K562 (cell line): ENCODE data around the gene MRPL42. TPM values are rescaled to one million over a fixed set of nuclear protein-coding genes. Genes with fewer than 3 reads are reported as not detected.

Experiments used
- ATAC-seq: fragments of 200-7000 bp; cut with Tn5 transposase; 3 replicates; pipeline ENCODE4 v1.9.1; 2020; ENCODE audit warnings: moderate library complexity
- BruUV-seq: library from RNA; stranded (reverse); fragments of 400-500 nt; replicated peaks from 2 replicates; lab custom pipeline; 2021; lab: Mats Ljungman, UMichigan
- CTCF ChIA-PET: fragments of 300-600 bp; formaldehyde crosslinking; extraction: SDS; loops from one replicate; lab custom pipeline; 2021; ENCODE audit warnings: low intra/inter-chr PET ratio; lab: Yijun Ruan, JAX
- POLR2A ChIA-PET: fragments of 300-600, 350-650 bp; sonication (Branson Sonifier 250); formaldehyde crosslinking; extraction: SDS; loops from one replicate; lab custom pipeline; 2021; ENCODE audit warnings: antibody characterized with exemption, inconsistent platforms; lab: Yijun Ruan, JAX
- DNase-seq, 4 experiments: peaks; one replicate each; pipeline versions ENCODE4 v3.0.0 to v3.0.0-alpha.2; 2011 to 2018; ENCODE audit warnings: low spot score in 3 of 4, mixed read lengths in 3 of 4; ENCODE audit errors: extremely low read depth in 1 of 4
- FAIRE-seq: peaks from 2 replicates; lab custom pipeline; 2011; peaks lifted over from hg19 to GRCh38; lab: Jason Lieb, UNC
- H2AFZ ChIP-seq: 2 replicates; pipeline ENCODE4 v1.6.0; 2011; ENCODE audit warnings: low read depth, low read length, control low read depth, inconsistent platforms
- H3K27ac ChIP-seq: fragments of 200-600 bp; 3 replicates; pipeline ENCODE4 v1.8.0; 2011; ENCODE audit warnings: low read depth, mild to moderate bottlenecking, control low read depth, inconsistent platforms, low read length, moderate library complexity, mixed read lengths; ENCODE audit errors: extremely low read depth
- H3K27me3 ChIP-seq, 2 experiments: fragments of 300-600 bp in 1 of 2; 2 replicates in 1 of 2; 3 replicates in 1 of 2; pipeline versions ENCODE4 v1.6.0 to v1.8.0; 2011; ENCODE audit warnings: inconsistent platforms in 2 of 2, low read length in 2 of 2, mild to moderate bottlenecking in 1 of 2, mixed read lengths in 1 of 2, moderate library complexity in 1 of 2; ENCODE audit not compliant: control insufficient read depth in 2 of 2, insufficient read depth in 2 of 2
- H3K36me3 ChIP-seq: fragments of 300-600 bp; 3 replicates; pipeline ENCODE4 v1.8.0; 2011; ENCODE audit warnings: mild to moderate bottlenecking, low read length, inconsistent platforms; ENCODE audit not compliant: control insufficient read depth, insufficient read depth
- H3K4me1 ChIP-seq, 2 experiments: fragments of 200-600 bp in 1 of 2; replicated peaks in 1 of 2; 2 replicates in 1 of 2; 3 replicates in 1 of 2; pipeline versions ENCODE4 v1.5.1 to v1.8.0; 2011; ENCODE audit warnings: inconsistent platforms in 2 of 2, low read length in 2 of 2, mild to moderate bottlenecking in 1 of 2, mixed read lengths in 1 of 2, moderate library complexity in 1 of 2; ENCODE audit not compliant: control insufficient read depth in 2 of 2, insufficient read depth in 2 of 2
- H3K4me2 ChIP-seq: 2 replicates; pipeline ENCODE4 v1.6.1; 2011; ENCODE audit warnings: low read length, control low read depth, inconsistent platforms, mixed read lengths; ENCODE audit not compliant: insufficient read depth
- H3K4me3 ChIP-seq: fragments of 200-600 bp; sonication (generic), shearing (Covaris generic); 2 replicates; pipeline ENCODE4 v1.5.1; 2016; ENCODE audit warnings: control low read depth, inconsistent platforms
- H3K79me2 ChIP-seq: fragments of 200-600 bp; 3 replicates; pipeline ENCODE4 v1.8.0; 2011; ENCODE audit warnings: low read length, inconsistent platforms; ENCODE audit not compliant: control insufficient read depth, insufficient read depth
- H3K9ac ChIP-seq, 2 experiments: 2 replicates each; pipeline versions ENCODE4 v1.6.0 to v1.6.1; 2011; ENCODE audit warnings: low read depth in 2 of 2, low read length in 2 of 2, control low read depth in 1 of 2, inconsistent platforms in 1 of 2, mild to moderate bottlenecking in 1 of 2, mixed read lengths in 1 of 2; ENCODE audit not compliant: insufficient read depth in 1 of 2
- H3K9me1 ChIP-seq: one replicate; pipeline ENCODE4 v1.6.0; 2011; ENCODE audit warnings: inconsistent platforms, mild to moderate bottlenecking, low read length, moderate library complexity; ENCODE audit not compliant: control insufficient read depth, insufficient read depth
- H3K9me3 ChIP-seq: replicated peaks from 2 replicates; pipeline ENCODE4 v1.5.1; 2011; ENCODE audit warnings: low read depth, low read length, inconsistent platforms; ENCODE audit not compliant: control insufficient read depth, insufficient read depth
- H4K20me1 ChIP-seq: replicated peaks from 2 replicates; pipeline ENCODE4 v1.6.1; 2011; ENCODE audit warnings: low read length, inconsistent platforms, mixed read lengths; ENCODE audit not compliant: control insufficient read depth, insufficient read depth
- CEBPB ChIP-seq: fragments of 450-650 bp; IDR thresholded peaks from 2 replicates; pipeline ENCODE4 v1.6.1; 2016; ENCODE audit warnings: missing genetic modification characterization, missing compliant biosample characterization
- CEBPG ChIP-seq, 3 experiments: fragments of 200-800 bp in 1 of 3; sonication (Bioruptor generic) in 1 of 3; sonication (generic) in 1 of 3; formaldehyde crosslinking in 1 of 3; IDR thresholded peaks in 2 of 3; conservative IDR thresholded peaks in 1 of 3; 2 replicates each; pipeline versions ENCODE4 v1.6.1 to v1.8.0; 2016 to 2022; ENCODE audit warnings: missing compliant biosample characterization in 2 of 3, missing genetic modification characterization in 2 of 3, mild to moderate bottlenecking in 1 of 3, missing genetic modification reagents in 1 of 3
- CREB3 ChIP-seq: fragments of 450-650 bp; conservative IDR thresholded peaks from 2 replicates; pipeline ENCODE4 v1.6.1; 2016; ENCODE audit warnings: missing genetic modification characterization, low read depth, mild to moderate bottlenecking, missing compliant biosample characterization, moderate library complexity
- KAT8 ChIP-seq: fragments of 450-650 bp; IDR thresholded peaks from 2 replicates; pipeline ENCODE4 v1.6.1; 2016; ENCODE audit warnings: low read depth, mild to moderate bottlenecking
- MNT ChIP-seq, 2 experiments: fragments of 450-650 bp; conservative IDR thresholded peaks; 2 replicates each; pipeline ENCODE4 v1.6.1; 2017; ENCODE audit warnings: mild to moderate bottlenecking in 2 of 2, moderate library complexity in 2 of 2
- RBFOX2 ChIP-seq: fragments of 200-400 bp; formaldehyde crosslinking; IDR thresholded peaks from 2 replicates; pipeline ENCODE4 v1.6.1; 2017; ENCODE audit warnings: low read depth, mild to moderate bottlenecking, low read length, moderate library complexity
- REST ChIP-seq, 2 experiments: fragments of 450-650 bp; formaldehyde crosslinking in 1 of 2; IDR thresholded peaks; 2 replicates each; pipeline versions ENCODE4 v1.4.0 to v1.6.1; 2014 to 2020; ENCODE audit warnings: mild to moderate bottlenecking in 2 of 2, borderline replicate concordance in 1 of 2, low read depth in 1 of 2
- ZNF79 ChIP-seq: fragments of 250-450 bp; sonication (Bioruptor Pico); IDR thresholded peaks from 2 replicates; pipeline ENCODE4 v1.4.0; 2020; ENCODE audit warnings: low read depth, mild to moderate bottlenecking, moderate library complexity
- ZSCAN29 ChIP-seq: fragments of 450-650 bp; IDR thresholded peaks from 2 replicates; pipeline ENCODE4 v1.6.1; 2017
- WGBS: fragments of 100-300 bp; shearing (Covaris generic); methylation state at CpG from one replicate; pipeline ENCODE4 v1.1.6; 2016; ENCODE audit warnings: low coverage, mixed read lengths; ENCODE audit not compliant: insufficient coverage; ENCODE audit errors: missing lambda C conversion rate; 5-methylcytosine and 5-hydroxymethylcytosine counted together
- in situ Hi-C: fragments of 300-500 bp; cut with MboI; formaldehyde crosslinking; loops from 4 replicates; pipeline ENCODE4 v1.15.0; 2018; ENCODE audit warnings: inconsistent platforms, mixed read lengths
- intact Hi-C: fragments of 100-400 bp; cut with micrococcal nuclease; formaldehyde crosslinking; loops from 2 replicates; pipeline ENCODE4 v1.14.2; 2022
- polyA plus RNA-seq, 8 experiments: library from polyadenylated mRNA; depleted of rRNA in 4 of 8; stranded (reverse) in 5 of 8; unstranded in 3 of 8; fragments of >200 nt; fragmentation: Nextera tagmentation in 2 of 8; fragmentation: Illumina TruSeq in 1 of 8; extraction: Ambion mirVana in 2 of 8; extraction: Trizol in 1 of 8; gene quantifications; 2 replicates each; pipeline versions ENCODE4 v1.2.1 to v1.2.3, GENCODE V29; 2011 to 2014; ENCODE audit warnings: inconsistent platforms in 1 of 8, missing spikeins in 1 of 8
- total RNA-seq, 7 experiments: library from RNA; depleted of rRNA in 6 of 7; stranded (reverse); fragments of >200 nt in 6 of 7; fragmentation: Illumina TruSeq in 2 of 7; extraction: Trizol in 2 of 7; gene quantifications; 2 replicates each; pipeline versions ENCODE4 v1.2.1 to v1.2.3, GENCODE V29; 2011 to 2021; ENCODE audit warnings: low replicate concordance in 1 of 7

The MRPL42 gene
- total and polyA plus RNA-seq, 9 of the 15 experiments (the other 6 are each of a cell fraction or from before 2014, with no cell fraction given), result 104 to 806 (median 218) TPM

GRCh38 chr12:93440043-93440835 is 27.1 kb upstream of the MRPL42 start:
- H3K27me3 ChIP-seq, result no peaks in the 10 kb centered on the region
- ChIA-PET POLR2A (no interaction called here), CTCF (no interaction called here)
- peak overlapping the region; percentile 94 to 99 for H3K9ac ChIP-seq
- 3% methylated on average over 12 of the region's 12 CpGs for WGBS
- DNase-seq (no peak), ATAC-seq (no peak), FAIRE-seq (no peak)
- in situ Hi-C loops, result no loop called here
- no peaks in the 10 kb centered on the region for H3K9me3 ChIP-seq
- H3K4me3 ChIP-seq, result peak overlapping the region; percentile 89
- H3K9me1 ChIP-seq, result peaks cover 7% of the 10 kb centered on the region
- no peak overlapping the region for H2AFZ ChIP-seq
- H3K4me1 ChIP-seq, result peaks cover 20 to 36% of the 10 kb centered on the region in 2 experiments
- peaks cover 31% of the 10 kb centered on the region for H4K20me1 ChIP-seq
- H3K36me3 ChIP-seq, result peaks cover 20% of the 10 kb centered on the region; the same call in 1 of the 3 replicates
- peak overlapping the region; percentile 93 for H3K27ac ChIP-seq
- H3K4me2 ChIP-seq, result peak overlapping the region; percentile 89
- intact Hi-C loops, result no loop called here
- peaks cover 78% of the 10 kb centered on the region for H3K79me2 ChIP-seq
- BruUV-seq, result TSS peak; percentile 48
- 0 out of 2 replicates have a peak, but pooled peaks have one; percentile 9 for TF ChIP-seq REST (IDR thresholded peaks at IDR 0.05; ENCODE audit: borderline replicate concordance)
- no peak for TF ChIP-seq REST (CRISPR knock-in tag; IDR thresholded peaks at IDR 0.05; ENCODE audit: low read depth)
- no peak for TF ChIP-seq CEBPG (CRISPR knock-in tag; IDR thresholded peaks at IDR 0.05)
- 0 out of 4 replicates have a peak, but pooled peaks of 1 of the 2 experiments have one; percentile 38 for TF ChIP-seq CEBPG (tag; conservative IDR thresholded peaks at IDR 0.05 in 1 of 2, IDR thresholded peaks at IDR 0.05 in 1 of 2)
- peak; percentile 45; the same call in 1 of the 2 replicates for TF ChIP-seq RBFOX2
- peak; percentile 32 to 61; a peak in 3 of 4 replicates for TF ChIP-seq MNT (conservative IDR thresholded peaks at IDR 0.05)
- TF ChIP-seq ZNF79 (CRISPR knock-in tag), result no peak
- no peak for TF ChIP-seq KAT8
- no peak for TF ChIP-seq ZSCAN29
- TF ChIP-seq CREB3 (tag), result no peak
- peak; percentile 60 for TF ChIP-seq CEBPB (tag)
